ENCODE data around the gene LARGE1.
"Not testable (repeated sequence)": the region's sequence is repeated elsewhere in the genome, so short reads cannot be mapped to it uniquely, and the experiment has no call there.

- TF ChIP-seq CTCF (conservative IDR thresholded peaks at IDR 0.05; ENCODE audit: low read length); EZH2phosphoT487 (IDR thresholded peaks at IDR 0.05; ENCODE audit: borderline replicate concordance): not testable (repeated sequence)
Observed at GRCh38 chr22:33363256-33363655, 557.0 kb downstream of the LARGE1 start.
